GM21723 (cell line): ENCODE measurements around the gene PKP4.
A peak's percentile ranks its signal among the peaks of the same experiment; 100 is the strongest.
"Not testable (repeated sequence)": the region's sequence is repeated elsewhere in the genome, so short reads cannot be mapped to it uniquely, and the experiment has no call there.

Experiments
- ATAC-seq: cut with Tn5 transposase; IDR thresholded peaks from one replicate; pipeline ENCODE4 v1.9.1; 2021; ENCODE audit warnings: mild to moderate bottlenecking, moderate library complexity; ENCODE audit not compliant: unreplicated experiment

Gene PKP4, protein sequence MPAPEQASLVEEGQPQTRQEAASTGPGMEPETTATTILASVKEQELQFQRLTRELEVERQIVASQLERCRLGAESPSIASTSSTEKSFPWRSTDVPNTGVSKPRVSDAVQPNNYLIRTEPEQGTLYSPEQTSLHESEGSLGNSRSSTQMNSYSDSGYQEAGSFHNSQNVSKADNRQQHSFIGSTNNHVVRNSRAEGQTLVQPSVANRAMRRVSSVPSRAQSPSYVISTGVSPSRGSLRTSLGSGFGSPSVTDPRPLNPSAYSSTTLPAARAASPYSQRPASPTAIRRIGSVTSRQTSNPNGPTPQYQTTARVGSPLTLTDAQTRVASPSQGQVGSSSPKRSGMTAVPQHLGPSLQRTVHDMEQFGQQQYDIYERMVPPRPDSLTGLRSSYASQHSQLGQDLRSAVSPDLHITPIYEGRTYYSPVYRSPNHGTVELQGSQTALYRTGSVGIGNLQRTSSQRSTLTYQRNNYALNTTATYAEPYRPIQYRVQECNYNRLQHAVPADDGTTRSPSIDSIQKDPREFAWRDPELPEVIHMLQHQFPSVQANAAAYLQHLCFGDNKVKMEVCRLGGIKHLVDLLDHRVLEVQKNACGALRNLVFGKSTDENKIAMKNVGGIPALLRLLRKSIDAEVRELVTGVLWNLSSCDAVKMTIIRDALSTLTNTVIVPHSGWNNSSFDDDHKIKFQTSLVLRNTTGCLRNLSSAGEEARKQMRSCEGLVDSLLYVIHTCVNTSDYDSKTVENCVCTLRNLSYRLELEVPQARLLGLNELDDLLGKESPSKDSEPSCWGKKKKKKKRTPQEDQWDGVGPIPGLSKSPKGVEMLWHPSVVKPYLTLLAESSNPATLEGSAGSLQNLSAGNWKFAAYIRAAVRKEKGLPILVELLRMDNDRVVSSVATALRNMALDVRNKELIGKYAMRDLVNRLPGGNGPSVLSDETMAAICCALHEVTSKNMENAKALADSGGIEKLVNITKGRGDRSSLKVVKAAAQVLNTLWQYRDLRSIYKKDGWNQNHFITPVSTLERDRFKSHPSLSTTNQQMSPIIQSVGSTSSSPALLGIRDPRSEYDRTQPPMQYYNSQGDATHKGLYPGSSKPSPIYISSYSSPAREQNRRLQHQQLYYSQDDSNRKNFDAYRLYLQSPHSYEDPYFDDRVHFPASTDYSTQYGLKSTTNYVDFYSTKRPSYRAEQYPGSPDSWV

DNA sequence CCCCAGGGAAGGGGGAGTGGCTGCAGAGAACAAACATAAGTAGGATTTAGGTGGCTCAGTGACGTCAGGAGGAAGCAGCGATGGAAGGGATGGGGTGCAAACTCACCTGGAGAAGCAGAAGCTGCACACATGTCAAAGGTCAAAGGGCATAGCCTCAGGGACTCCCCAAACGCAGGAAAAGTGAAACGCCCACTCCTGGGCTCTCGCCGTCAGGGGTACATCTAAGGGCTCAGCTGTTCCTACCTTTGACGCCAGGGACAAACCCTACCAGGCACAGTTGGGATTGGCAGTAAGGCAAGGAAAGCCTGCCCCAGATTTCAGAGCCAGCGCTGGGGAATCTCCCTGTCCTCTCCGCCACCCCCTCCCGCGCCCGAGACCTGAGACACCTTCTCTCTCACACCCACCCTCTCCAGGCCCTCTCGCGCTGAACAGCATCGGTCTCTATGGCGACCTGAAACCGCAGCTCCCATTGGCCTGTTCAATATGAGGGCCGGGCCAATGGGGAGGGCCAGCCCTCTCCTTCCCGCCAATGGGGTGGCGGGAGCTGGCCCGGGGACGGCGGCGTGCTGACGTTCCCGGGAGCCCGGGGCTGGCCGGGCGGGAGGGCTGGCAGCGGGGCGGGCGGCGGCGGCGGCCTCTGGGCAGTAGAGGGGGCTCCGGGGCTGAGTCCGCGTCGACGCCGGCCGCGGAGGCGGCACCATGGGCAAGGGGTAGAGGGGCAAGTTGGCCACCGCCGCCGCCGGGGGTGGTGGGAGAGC, at the start of gene PKP4, which contains the start of gene CCDC148:
Gene PKP4 (plus strand): TSS at position 644 of the 758 bp plus-strand sequence. CDS start 76,233 bp downstream, outside the sequence.
Gene CCDC148 (minus strand): TSS at position 445 of the 758 bp plus-strand sequence. CDS start 314 bp downstream, at position 131.
- peak; percentile 91 for ATAC-seq

DNA sequence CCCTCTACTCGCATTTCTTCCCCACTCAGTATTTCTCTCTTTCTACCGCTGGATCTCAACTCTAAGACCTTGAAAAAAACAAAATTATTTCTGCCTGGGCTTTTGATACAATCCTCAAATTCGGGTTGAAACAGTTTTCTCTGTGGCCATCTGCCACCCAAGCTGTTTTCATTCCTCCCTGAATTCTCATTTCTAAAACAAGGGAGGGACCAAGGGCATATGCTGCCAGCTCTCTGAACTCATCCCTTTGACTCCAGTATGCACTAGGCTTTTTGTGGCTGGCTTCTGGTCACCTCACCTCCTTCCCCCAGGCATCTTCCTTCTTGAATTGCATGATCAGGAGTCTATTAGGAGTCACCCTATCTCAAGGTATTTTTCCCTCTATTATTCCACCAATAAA, 49.7 kb upstream of the PKP4 start:
- ATAC-seq: no peak

DNA sequence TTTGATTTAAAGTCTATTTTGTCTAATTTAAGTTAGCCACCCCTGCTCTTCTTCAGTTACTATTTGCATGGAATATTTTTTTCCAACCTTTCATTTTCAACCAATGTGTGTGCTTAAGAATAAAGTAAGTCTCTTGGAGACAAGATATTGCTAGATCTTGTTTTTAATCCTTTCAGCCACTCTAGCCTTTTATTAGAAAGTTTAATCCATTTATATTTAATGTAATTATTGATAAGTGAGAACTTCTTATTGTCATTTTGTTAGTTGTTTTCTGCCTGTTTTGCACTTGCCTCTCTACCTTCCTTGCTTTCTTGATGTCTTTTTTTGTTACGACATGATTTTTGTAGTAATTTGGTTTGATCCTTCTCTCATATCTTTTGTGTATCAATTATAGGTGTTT, 46.6 kb upstream of the PKP4 start:
- ATAC-seq: no peak

DNA sequence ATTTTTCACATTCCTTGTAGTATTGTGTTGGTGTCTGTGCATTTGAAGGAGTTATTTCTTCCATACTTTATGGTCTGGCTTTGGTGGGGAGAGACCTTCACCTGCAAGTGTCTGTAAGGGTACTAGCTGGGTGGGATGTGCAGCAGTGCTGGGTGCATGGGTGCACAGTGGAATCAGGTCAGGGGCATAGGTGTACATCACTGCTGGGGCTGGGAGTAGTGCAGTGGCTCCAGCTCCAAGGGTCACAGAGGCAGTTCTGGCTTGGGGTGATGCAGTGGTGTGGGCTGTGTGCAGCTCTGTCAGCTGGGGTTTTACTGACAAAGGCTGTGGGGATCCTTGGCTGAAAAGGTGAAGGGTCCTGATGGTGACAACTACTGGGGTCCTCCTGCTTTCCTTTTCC, 45.0 kb upstream of the PKP4 start:
- ATAC-seq: no peak

DNA sequence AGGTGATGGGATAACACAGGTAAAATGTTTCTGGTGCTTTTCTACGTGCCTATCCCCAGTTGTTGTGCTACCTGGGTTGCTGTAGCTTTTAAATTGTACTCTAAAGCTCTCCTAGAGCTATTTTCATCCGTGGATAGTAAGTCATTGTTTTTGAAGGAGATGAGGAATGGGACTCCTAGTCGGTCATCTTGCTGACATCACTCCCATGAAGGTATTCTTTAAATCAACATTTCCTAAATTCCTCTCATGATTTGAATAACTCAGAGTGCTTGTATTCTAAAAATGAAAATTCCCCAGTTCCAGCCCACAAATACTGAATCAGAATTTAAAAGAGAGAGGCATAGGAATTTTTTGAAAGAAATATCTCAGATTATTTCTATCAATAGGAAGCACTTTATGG, 44.5 kb upstream of the PKP4 start:
- ATAC-seq: no peak

DNA sequence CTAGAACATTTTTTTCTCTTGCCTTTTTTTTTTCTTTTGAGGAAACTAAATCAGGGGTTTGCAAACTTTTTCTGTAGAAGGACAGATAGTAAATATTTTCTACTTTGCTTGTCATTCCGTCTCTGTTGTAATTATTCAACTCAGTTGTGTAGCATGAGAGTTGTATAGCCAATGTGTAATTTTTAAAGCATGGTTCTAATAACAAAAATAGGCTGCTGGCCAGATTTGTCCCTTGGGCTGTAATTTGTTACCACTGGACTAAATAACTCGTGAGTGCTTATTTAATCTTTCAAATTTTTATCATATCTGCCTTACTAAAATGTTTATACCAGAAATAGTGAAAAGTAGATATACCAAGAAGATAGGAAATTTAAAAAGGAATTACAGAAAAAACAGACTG, 43.2 kb upstream of the PKP4 start:
- no peak for ATAC-seq

DNA sequence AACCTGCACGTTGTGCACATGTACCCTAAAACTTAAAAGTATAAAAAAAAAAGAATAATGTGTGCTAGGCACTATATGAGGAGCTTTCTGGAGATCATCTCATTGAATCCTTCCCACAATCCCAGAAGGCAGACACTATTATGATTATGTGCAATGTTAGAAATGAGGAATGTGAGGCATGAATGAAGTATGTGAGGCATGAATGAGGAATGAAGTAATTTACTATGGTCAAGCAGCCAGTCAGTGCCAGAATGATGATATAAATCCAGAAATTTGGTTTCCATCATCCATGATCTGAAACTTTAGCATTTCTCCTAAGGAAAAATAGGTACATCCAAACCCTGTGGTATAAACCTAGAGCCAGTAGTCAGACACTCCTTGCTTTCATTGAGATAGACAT, 42.2 kb upstream of the PKP4 start:
- no peak for ATAC-seq

DNA sequence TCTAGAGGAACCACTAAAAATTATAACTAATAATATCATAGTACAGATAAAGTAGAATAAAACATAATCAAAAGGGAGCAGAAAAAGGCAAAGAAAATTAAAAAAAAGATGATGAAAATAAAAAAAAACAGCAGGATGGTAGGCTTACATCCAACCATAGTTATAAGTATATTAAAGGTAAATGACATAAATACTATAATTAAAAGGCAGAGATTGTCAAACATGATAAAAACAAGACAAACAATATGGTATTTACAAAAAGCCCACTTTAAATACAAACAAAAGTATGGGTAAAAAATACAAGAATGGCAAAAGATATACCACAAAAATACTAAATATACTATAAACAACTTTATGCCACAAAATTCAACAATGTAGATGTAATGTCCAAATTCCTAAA, 24.6 kb upstream of the PKP4 start:
- ATAC-seq: no peak

DNA sequence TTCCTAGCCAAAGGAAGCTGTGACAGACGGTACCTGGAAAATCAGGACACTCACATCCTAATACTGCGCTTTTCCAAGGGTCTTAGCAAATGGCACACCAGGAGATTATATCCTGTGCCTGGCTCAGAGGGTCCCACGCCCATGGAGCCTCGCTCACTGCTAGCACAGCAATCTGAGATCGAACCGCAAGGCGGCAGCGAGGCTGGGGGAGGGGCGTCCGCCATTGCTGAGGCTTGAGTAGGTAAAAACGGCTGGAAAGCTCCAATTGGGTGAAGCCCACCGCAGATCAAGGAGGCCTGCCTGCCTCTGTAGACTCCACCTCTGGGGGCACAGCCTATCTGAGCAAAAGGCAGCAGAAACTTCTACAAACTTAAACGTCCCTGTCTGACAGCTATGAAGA, 23.0 kb upstream of the PKP4 start:
- ATAC-seq: not testable (repeated sequence)

DNA sequence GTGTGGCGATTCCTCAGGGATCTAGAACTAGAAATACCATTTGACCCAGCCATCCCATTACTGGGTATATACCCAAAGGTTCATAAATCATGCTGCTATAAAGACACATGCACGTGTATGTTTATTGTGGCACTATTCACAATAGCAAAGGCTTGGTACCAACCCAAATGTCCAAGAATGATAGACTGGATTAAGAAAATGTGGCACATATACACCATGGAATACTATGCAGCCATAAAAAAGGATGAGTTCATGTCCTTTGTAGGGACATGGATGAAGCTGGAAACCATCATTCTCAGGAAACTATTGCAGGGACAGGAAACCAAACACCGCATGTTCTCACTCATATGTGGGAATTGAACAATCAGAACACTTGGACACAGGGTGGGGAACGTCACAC, 17.7 kb upstream of the PKP4 start:
- ATAC-seq: not testable (repeated sequence)

DNA sequence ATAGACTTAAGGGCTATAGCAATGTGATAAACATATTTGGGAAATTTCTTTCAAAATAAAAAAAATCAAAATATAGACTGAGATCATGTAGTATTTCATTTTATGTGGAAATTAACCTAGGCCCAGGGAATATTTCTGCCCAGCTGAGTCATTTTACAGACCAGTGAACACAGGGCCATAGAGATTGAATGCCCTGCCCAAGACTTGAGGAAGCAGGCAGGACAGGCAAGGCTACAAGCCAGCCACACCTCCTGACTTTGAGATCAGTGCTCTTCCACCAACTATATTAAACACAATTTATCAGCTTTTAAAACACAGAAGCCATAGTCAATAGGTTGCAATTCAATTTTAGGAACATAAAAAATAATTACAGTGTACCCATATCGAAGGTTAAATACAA, 13.1 kb upstream of the PKP4 start:
- ATAC-seq: no peak

DNA sequence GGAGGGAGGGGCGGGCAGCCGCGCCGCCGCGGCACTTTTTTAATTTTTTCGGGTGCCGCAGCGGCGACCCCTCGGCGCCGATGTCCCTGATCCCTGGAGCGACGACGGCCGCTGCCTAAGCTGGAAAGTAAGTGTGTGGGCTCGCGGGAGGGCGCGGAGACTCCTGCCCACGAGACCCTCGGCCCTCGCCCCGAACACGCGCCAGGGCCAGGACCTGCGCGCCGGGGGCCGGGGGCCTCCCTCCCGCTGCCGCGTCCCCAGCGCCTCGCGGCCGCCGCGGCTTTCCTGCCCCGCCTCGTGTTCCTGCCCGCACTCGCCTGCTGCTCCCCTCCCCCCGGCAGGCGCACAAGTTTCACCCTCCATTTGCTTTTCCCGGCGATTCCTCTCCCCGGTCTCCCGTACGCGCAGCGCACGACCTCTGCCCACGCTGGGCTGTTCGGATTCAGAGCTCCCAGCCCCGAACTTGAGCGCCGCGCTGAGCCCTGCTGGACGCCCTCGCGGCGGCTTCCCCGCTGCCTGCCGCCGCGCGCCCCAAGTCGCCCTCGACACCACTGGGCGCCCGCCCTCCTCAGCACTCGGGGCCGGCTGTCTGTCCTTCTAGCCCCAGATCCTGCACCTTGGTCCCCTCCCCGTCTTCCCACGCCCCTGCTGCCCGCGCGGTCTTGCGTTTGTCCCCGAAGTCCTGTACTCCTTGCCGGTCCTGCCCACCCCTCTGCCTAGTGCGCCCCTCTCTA, 507 bp downstream of the PKP4 start:
- ATAC-seq: peak; percentile 39

DNA sequence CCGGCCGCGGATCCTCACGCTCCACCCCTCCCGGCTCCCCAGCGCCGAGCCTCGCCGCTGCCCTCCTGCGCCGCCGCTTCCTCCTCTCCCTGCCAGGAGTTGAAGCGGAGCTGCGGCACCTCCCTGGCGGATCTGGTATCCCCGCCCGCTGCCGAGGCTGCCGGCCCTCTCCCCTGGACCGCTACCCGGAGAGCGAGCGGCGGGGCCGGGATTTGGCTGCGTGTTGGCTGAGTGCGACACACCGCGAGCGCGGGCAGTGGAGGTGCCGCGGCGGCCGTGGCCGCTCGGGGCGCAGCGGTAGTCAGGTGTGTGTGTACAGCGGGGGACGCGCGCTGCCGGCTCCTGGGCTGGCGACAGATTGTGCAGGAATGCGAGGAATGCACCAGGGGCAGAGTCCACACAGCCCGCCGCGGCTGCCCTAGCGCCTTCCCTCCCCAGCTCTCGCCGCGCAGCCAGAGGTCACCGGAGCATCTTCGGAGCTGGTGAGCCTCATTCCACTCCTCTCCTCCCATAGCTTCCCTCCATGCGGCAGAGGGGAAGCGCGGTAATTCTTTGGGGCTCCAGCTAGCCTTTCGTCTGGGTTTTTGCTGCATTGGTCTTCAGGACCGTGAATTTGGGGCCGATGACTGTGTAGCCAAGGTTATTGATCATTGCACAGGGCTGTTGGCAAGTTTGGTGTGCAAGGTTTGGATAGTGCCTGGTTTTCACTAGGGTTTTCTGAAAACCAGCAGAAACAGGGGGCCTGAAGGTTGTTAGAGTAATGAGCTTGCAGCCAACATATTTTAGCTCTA, 1.3 kb downstream of the PKP4 start:
- ATAC-seq: peak; percentile 53

DNA sequence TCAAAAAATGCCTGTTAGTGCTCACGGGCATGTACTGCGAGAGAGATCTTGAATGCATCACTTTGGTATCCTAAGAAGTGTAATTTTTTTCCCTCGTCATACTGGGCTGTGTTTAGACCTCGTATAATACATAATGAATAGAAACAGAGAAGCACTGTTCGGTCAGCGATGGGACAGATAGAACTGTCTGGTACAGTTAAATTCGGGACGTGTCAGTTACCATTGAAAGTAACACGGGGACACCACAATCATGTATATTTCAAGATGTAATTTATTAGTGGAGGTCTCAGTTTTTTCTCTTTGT, 1.8 kb downstream of the PKP4 start:
- ATAC-seq: no peak

DNA sequence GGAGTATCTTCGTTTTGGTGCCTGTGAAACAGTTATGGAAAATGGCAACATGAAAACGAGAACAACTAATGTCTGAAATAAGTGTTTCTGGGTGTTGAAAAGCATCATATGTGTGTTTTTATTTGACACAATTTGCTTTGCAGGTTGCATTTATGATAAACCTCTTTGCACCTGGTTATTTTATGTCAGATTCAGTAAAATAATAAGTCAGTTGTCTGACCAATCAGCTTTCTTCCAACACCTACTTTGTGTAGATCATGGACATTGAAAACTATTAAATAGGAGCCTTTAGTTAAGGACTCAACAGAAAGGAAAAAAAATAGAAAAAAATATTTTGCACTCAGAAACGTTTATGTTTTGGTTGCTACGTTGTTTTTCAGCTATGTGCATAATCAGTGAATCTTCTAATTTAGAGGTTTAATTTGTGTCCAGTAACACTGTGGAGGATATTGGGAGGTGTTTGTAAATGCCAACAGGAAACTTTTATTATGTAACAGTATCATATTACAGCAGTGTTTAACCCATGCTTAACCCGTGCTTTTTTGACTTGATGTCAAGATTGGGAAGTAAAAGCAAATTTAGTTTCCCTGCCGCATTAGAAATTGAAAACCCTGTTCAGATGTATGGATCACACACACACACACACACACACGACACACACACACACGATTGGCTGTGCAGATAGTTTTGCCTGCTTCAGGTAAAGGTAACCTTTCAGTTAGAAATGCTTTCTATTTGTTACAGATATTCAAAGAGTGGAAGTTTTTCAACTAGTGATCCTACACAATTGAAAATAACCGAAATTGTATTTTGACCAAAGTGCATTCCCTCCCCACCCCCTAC, 2.6 kb downstream of the PKP4 start:
- ATAC-seq: no peak

DNA sequence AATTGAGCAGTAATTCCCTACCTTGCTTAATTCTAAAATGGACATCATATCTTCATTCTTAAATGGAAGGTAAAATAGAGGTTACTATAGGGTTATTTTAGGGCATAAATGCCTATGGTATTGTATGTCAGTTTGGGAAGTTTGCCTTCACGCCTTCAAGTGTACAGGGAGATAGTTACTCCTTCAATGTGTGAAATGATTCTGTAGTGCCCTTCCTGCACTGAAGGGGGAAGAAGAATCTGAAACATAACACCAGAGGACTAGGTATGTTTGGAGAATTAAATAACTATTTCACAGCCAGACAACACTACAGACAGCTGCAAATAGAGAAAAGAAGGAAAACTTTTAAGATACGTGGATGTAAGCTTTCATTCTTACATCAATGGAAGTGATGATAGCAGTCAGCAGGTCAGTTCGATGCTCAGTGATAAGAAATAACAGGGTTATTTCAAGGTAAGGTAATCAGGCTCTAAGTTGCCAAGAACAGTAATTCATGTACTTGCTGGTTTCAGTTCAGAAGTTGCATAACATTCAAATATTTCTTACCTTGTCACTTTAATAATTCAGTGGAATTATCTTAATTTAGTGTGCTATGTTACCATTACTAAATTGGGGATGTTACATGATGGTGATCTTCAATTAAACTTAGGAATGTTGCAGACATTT, 4.0 kb downstream of the PKP4 start:
- no peak for ATAC-seq

DNA sequence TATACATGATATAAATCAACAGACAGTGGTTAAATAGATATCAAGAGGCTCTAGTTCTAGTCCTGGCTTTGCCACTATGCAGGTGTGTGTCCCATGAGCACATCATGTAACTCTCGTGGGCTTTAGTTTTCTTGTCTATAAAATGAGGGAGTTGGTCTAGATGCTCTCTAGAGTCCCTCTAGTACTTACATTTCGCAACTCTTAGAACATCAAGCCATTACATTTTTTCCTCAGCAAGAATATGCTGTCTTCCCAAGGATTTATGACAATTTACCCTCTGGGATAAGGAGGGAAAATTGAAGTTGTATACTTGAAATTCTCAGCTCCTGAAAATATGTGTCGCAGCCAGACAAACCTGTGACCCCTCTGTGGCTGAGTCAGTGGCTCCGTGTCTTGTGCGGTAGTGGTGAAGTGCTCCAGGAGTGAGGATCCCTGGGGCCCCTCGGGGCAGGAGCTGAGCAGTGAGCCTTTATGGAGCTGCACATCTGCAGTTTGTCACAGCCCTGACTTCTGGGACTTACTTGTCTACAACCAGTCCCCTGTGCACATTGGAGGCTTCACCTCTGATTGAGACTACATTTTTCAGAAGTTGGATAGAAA, 6.8 kb downstream of the PKP4 start:
- no peak for ATAC-seq
